ENCODE results near the gene CCDC106. TPM values are rescaled to one million over a fixed set of nuclear protein-coding genes. Genes with fewer than 3 reads are reported as not detected.
A peak's percentile ranks its signal among the peaks of the same experiment; 100 is the strongest.

Gene CCDC106
- total RNA-seq, result 1 to 10 TPM; 2.6 to 4.8 TPM

DNA sequence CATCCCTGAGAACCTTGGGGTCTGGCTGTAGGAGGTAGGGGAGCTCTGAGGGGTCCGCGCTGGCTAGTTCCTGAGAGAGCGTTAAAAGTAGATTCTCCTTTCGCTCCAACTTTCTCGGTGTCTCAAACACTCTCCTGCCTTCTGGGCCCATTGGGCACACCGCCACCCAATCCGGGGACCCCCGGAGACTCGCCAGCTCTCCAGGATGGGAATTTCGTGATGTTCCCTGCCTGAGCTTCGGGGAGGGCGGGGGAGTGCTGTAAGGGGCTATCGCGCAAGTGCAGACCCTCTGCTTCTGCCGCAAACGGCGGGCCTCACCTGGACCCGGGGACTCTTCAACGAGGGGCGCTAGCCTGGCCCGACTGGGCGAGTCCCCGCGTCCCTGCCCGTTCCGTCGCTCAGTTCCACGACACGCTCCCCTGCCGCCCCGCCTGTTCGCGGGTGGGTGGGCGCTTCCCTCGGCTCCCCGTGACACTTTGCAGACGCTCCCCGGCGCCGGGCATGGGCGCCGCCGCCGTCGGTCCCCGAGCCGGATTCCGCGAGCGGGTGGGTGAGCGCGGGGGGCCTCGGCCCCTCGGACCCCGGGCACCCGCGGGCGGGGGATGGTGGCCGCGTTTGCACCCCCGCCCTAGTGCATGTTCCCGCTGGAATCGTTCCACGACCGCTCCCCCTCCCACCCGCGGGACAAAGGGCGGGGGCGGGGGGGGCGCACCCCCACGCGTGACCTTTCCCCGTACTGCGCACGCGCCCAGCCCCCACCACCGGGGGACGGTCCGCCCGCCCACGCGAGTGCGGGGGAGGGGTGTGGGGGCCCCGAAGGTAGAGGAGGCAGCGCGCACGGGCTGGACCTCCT, at the start of gene CCDC106:
Gene CCDC106 (plus strand): TSS at position 481 of the 853 bp plus-strand sequence. CDS start 835 bp downstream, outside the sequence.
- TF ChIP-seq, protein P1, sequence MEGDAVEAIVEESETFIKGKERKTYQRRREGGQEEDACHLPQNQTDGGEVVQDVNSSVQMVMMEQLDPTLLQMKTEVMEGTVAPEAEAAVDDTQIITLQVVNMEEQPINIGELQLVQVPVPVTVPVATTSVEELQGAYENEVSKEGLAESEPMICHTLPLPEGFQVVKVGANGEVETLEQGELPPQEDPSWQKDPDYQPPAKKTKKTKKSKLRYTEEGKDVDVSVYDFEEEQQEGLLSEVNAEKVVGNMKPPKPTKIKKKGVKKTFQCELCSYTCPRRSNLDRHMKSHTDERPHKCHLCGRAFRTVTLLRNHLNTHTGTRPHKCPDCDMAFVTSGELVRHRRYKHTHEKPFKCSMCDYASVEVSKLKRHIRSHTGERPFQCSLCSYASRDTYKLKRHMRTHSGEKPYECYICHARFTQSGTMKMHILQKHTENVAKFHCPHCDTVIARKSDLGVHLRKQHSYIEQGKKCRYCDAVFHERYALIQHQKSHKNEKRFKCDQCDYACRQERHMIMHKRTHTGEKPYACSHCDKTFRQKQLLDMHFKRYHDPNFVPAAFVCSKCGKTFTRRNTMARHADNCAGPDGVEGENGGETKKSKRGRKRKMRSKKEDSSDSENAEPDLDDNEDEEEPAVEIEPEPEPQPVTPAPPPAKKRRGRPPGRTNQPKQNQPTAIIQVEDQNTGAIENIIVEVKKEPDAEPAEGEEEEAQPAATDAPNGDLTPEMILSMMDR (IDR thresholded peaks at IDR 0.05), result no peak
- Histone ChIP-seq H3K9ac (ENCODE audit: low read depth in 2 of 2, low read length in 2 of 2) (peak within 1 kb of the TSS; percentile 74 to 75), H3K4me1 (peaks cover 14% of the 10 kb centered on the region), H3K27ac (peak within 1 kb of the TSS; percentile 10), H3K4me3 (peak within 1 kb of the TSS; percentile 51), H3K9me3 (no peaks in the 10 kb centered on the region), H3K36me3 (no peaks in the 10 kb centered on the region), H3K27me3 (no peaks in the 10 kb centered on the region)
- peak; percentile 63 for DNase-seq
- intact Hi-C loops (cut with DNase I), result no loop called here

DNA sequence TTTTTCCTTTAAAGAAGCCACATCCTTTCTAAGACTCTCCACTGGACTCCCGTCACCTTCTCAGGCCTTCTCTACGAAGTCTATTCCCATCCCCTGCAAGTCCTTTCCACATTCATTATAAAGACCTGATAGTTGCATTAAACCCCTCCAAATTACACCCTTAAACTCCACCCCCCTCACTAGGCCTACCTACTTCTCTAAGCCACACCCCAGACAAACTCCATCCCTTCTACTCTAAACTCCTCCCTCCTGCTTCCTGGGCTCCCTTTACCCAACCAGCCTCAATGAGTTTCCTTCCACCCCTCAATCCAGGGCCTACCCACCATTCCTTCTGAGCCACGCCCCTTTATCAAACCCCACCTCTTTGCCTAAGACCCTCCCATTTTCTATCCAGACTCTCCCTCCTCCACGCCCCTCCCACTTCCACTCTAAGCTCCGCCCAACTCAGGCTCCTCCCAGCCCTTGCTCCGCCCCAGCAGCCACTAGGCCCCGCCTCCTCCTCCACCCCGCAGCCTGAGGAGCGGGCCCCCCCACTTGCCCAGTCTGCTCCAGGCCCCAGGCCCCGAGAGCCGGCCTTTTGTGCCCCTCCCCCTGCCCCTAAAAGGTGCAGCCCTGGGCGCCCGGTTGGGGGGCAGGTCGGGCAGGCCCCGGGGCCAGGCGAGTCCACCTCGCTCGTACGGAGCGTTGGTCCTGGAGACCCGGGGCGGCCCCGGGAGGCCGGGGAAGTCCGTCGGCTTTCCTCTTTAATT, 49.1 kb upstream of the CCDC106 start:
- H3K36me3 ChIP-seq, result no peaks in the 10 kb centered on the region
- peak overlapping the region; percentile 96 for H3K27ac ChIP-seq
- intact Hi-C loops (cut with DNase I), result no loop called here

DNA sequence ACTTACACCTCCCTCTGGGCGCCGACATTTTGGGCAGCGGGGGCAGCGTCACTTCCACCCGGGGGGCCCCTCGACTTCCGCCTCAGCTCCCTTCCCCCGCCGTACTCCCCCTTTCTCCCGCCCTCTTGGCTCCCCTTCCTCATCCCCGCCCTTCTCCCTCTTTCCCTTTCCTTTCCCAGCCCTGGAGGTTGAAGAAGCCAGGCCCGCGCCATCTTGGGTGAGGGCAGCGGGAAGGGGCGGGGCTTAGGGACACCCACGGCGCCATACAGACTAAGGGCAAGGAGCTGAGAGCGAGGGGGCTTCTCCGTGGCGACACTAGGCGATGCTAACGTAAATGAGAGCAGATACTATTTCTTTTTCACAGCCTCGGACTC, 48.6 kb upstream of the CCDC106 start, which contains the start of gene FIZ1:
Gene FIZ1 (minus strand): TSS at position 50 of the 374 bp plus-strand sequence. CDS start 1,652 bp downstream, outside the sequence.
- TF ChIP-seq, protein P1 (IDR thresholded peaks at IDR 0.05), result no peak
- intact Hi-C loops (cut with DNase I), result no loop called here
- no peaks in the 10 kb centered on the region for H3K36me3 ChIP-seq
- peak within 1 kb of the TSS; percentile 96 for H3K27ac ChIP-seq
- H3K4me1 ChIP-seq, result no peaks in the 10 kb centered on the region
- H3K9me3 ChIP-seq, result no peaks in the 10 kb centered on the region
- H3K9ac ChIP-seq (ENCODE audit: low read depth in 2 of 2, low read length in 2 of 2), result peak within 1 kb of the TSS; percentile 80 to 84
- peak within 1 kb of the TSS; percentile 61 for H3K4me3 ChIP-seq
- H3K27me3 ChIP-seq, result no peaks in the 10 kb centered on the region
- peak; percentile 98 for DNase-seq

More for the DNA sequence above, 49.1 kb upstream of the CCDC106 start:
- peak overlapping the region; percentile 78 to 80 for H3K9ac ChIP-seq (ENCODE audit: low read depth in 2 of 2, low read length in 2 of 2)
- H3K9me3 ChIP-seq, result no peaks in the 10 kb centered on the region
- peak; percentile 96 for DNase-seq
- TF ChIP-seq, protein P1 (IDR thresholded peaks at IDR 0.05), result no peak
- peak overlapping the region; percentile 61 for H3K4me3 ChIP-seq
- H3K4me1 ChIP-seq, result no peaks in the 10 kb centered on the region
- H3K27me3 ChIP-seq, result no peaks in the 10 kb centered on the region

DNA sequence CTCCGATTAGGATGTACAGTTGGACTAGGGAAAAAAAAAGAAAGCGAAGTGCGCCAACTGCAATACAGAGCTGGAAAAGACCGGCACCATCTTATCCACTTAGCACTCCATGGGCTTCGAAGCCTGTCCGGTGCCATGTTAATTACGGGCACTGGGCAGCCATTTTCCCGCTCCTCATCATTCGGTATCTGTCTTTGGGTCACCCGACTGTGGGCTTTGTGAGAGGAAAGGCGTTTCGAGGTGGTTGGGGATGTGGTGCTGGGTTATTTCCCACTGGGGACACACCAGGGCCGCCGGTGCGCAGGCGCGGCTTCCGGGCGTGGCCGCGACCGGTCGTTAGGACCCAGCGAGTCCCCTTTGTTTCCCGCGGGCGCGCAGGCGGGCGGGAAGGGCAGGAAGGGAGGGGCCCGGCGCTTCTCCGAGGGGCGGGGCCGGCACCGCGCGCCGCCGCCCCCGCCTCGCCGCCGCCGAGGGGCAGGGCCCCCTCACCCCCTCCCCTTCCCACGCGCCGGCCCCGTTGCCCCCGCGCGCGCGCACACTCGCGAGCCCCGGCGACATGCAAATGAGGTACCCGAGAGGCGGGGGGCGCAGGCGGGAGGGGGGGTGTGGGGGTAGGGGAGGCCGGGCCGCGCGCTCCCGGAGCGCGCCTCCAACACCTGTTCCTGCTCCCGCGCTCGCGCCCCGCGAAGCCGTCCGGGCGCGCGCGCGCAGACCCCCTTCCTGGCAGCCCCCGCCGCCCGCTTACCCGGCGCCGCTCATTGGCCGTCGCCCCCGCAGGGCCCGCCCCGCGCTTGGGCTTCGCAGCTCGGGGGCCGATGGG, 48.0 kb upstream of the CCDC106 start, which contains the start of gene ZNF524:
Gene ZNF524 (plus strand): TSS at position 447 of the 820 bp plus-strand sequence. CDS start 1,825 bp downstream, outside the sequence.
- TF ChIP-seq, protein P1 (IDR thresholded peaks at IDR 0.05), result no peak
- H3K4me3 ChIP-seq, result peak within 1 kb of the TSS; percentile 61
- peak within 1 kb of the TSS; percentile 80 to 84 for H3K9ac ChIP-seq (ENCODE audit: low read depth in 2 of 2, low read length in 2 of 2)
- no peaks in the 10 kb centered on the region for H3K4me1 ChIP-seq
- H3K27me3 ChIP-seq, result no peaks in the 10 kb centered on the region
- no peaks in the 10 kb centered on the region for H3K9me3 ChIP-seq
- no peaks in the 10 kb centered on the region for H3K36me3 ChIP-seq
- H3K27ac ChIP-seq, result peak within 1 kb of the TSS; percentile 96
- DNase-seq, result peak; percentile 83
- intact Hi-C loops (cut with DNase I), result no loop called here

DNA sequence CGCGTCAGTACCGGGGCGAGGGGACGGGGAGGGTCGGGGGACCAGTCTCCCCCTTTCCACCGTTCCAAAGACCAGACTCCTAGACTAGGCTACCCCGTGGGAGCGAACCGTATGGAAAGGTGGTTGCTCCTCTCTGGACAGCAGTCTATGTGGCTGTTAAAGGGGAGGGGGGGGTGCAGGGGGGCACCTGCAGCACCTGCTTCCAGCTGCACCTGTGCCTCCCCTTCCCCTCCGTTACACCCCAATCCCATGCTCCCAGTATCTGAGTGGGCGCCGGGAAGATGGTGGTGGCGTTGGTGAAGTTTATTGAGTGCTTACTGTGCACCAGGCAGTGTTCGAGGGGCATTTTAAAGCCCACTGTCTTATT, 47.4 kb upstream of the CCDC106 start:
- Histone ChIP-seq H3K27me3 (no peaks in the 10 kb centered on the region), H3K9me3 (no peaks in the 10 kb centered on the region), H3K9ac (ENCODE audit: low read depth in 2 of 2, low read length in 2 of 2) (peak overlapping the region; percentile 79 to 84), H3K4me1 (no peaks in the 10 kb centered on the region), H3K36me3 (no peaks in the 10 kb centered on the region), H3K27ac (peak overlapping the region; percentile 96), H3K4me3 (peak overlapping the region; percentile 61)
- no peak for DNase-seq
- intact Hi-C loops (cut with DNase I), result no loop called here
- TF ChIP-seq, protein P1 (IDR thresholded peaks at IDR 0.05), result no peak
